Tibial nerve (tissue), 4 donors: ENCODE results near the gene GPR21.

Source experiments
- EP300 ChIP-seq, 2 donors: sonication (generic); formaldehyde crosslinking; IDR thresholded peaks; one replicate each; pipeline ENCODE4 v1.6.1; 2017; ENCODE audit warnings: antibody characterized with exemption in 2 of 2, mild to moderate bottlenecking in 1 of 2
- POLR2A ChIP-seq, 2 donors: fragments of 450-650 bp; IDR thresholded peaks; one replicate each; pipeline ENCODE4 v1.6.1; 2017; ENCODE audit warnings: antibody characterized with exemption in 2 of 2, mild to moderate bottlenecking in 2 of 2, moderate library complexity in 2 of 2
- TF ChIP-seq, protein P1 (sequence below), 5 experiments: fragments of 200-600 bp in 3 of 5; fragments of 450-650 bp in 2 of 5; sonication (generic) in 3 of 5; IDR thresholded peaks; one replicate each; pipeline ENCODE4 v1.5.1; 2016 to 2019; ENCODE audit warnings: antibody characterized with exemption in 5 of 5, mild to moderate bottlenecking in 3 of 5, moderate library complexity in 2 of 5

DNA sequence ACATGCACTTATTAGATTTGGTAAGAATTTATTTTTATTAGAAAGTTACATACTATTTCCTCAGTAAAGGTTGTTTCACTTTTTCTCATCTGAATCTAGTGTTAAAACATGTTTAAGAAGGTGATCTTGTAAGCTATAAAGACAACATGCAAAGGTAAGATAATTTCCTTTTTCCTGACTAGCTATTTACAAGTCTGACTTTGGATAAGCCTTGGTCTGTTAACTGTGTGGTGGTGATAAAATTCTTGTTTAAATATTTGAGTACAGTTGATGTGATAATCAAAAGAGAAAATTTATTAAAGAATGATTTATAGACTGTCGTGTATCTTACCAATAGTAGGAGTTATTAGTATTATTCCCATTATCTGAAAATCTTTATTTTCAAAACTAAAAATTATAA, 36.9 kb upstream of the GPR21 start:
- TF ChIP-seq POLR2A (IDR thresholded peaks at IDR 0.05): no peak
- TF ChIP-seq, protein P1, sequence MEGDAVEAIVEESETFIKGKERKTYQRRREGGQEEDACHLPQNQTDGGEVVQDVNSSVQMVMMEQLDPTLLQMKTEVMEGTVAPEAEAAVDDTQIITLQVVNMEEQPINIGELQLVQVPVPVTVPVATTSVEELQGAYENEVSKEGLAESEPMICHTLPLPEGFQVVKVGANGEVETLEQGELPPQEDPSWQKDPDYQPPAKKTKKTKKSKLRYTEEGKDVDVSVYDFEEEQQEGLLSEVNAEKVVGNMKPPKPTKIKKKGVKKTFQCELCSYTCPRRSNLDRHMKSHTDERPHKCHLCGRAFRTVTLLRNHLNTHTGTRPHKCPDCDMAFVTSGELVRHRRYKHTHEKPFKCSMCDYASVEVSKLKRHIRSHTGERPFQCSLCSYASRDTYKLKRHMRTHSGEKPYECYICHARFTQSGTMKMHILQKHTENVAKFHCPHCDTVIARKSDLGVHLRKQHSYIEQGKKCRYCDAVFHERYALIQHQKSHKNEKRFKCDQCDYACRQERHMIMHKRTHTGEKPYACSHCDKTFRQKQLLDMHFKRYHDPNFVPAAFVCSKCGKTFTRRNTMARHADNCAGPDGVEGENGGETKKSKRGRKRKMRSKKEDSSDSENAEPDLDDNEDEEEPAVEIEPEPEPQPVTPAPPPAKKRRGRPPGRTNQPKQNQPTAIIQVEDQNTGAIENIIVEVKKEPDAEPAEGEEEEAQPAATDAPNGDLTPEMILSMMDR (IDR thresholded peaks at IDR 0.05): no peak
- TF ChIP-seq EP300 (IDR thresholded peaks at IDR 0.05): no peak
